ENCODE results near the gene CAPZA1.

DNA sequence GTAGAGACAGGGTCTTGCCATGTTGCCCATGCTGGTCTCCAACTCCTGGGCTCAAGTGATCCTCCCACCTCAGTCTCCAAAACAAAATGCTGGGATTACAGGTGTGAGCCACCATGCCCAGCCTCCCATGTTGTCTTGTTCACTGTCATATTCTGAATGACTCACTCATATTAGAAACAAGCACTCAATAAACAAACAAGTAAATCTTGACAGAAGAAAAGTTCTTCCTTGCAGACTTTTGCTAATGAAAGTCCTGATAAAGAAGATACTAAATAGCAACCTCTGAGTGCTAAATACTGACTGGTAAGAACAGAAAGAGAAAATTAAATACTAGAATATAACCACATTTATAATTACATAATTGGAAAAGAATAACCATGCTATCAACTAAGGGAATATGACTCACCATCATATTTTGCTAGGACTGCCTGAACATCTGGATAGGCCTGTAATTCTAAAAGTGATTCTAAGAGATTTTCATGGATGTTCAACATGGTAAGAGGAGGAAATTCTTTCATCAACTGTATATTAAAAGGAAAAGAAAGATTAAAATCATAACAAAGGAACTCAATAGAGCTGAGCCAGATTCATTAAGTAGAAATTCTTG, 37.9 kb upstream of the CAPZA1 start:
- TF ChIP-seq, protein P1, sequence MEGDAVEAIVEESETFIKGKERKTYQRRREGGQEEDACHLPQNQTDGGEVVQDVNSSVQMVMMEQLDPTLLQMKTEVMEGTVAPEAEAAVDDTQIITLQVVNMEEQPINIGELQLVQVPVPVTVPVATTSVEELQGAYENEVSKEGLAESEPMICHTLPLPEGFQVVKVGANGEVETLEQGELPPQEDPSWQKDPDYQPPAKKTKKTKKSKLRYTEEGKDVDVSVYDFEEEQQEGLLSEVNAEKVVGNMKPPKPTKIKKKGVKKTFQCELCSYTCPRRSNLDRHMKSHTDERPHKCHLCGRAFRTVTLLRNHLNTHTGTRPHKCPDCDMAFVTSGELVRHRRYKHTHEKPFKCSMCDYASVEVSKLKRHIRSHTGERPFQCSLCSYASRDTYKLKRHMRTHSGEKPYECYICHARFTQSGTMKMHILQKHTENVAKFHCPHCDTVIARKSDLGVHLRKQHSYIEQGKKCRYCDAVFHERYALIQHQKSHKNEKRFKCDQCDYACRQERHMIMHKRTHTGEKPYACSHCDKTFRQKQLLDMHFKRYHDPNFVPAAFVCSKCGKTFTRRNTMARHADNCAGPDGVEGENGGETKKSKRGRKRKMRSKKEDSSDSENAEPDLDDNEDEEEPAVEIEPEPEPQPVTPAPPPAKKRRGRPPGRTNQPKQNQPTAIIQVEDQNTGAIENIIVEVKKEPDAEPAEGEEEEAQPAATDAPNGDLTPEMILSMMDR (IDR thresholded peaks at IDR 0.05; ENCODE audit: low read depth, low read length, missing input control): no peak
- TF ChIP-seq, protein P2, sequence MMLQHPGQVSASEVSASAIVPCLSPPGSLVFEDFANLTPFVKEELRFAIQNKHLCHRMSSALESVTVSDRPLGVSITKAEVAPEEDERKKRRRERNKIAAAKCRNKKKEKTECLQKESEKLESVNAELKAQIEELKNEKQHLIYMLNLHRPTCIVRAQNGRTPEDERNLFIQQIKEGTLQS (IDR thresholded peaks at IDR 0.05): no peak
- TF ChIP-seq TAF1 (conservative IDR thresholded peaks at IDR 0.05): no peak
- TF ChIP-seq FOXA1 (IDR thresholded peaks at IDR 0.05): no peak
- TF ChIP-seq, protein P3, sequence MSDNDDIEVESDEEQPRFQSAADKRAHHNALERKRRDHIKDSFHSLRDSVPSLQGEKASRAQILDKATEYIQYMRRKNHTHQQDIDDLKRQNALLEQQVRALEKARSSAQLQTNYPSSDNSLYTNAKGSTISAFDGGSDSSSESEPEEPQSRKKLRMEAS (IDR thresholded peaks at IDR 0.05): no peak
- TF ChIP-seq YY1 (IDR thresholded peaks at IDR 0.05): no peak
- no peak for TF ChIP-seq RAD21 (IDR thresholded peaks at IDR 0.05)
- TF ChIP-seq, protein P4, sequence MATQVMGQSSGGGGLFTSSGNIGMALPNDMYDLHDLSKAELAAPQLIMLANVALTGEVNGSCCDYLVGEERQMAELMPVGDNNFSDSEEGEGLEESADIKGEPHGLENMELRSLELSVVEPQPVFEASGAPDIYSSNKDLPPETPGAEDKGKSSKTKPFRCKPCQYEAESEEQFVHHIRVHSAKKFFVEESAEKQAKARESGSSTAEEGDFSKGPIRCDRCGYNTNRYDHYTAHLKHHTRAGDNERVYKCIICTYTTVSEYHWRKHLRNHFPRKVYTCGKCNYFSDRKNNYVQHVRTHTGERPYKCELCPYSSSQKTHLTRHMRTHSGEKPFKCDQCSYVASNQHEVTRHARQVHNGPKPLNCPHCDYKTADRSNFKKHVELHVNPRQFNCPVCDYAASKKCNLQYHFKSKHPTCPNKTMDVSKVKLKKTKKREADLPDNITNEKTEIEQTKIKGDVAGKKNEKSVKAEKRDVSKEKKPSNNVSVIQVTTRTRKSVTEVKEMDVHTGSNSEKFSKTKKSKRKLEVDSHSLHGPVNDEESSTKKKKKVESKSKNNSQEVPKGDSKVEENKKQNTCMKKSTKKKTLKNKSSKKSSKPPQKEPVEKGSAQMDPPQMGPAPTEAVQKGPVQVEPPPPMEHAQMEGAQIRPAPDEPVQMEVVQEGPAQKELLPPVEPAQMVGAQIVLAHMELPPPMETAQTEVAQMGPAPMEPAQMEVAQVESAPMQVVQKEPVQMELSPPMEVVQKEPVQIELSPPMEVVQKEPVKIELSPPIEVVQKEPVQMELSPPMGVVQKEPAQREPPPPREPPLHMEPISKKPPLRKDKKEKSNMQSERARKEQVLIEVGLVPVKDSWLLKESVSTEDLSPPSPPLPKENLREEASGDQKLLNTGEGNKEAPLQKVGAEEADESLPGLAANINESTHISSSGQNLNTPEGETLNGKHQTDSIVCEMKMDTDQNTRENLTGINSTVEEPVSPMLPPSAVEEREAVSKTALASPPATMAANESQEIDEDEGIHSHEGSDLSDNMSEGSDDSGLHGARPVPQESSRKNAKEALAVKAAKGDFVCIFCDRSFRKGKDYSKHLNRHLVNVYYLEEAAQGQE (IDR thresholded peaks at IDR 0.05): no peak
- TF ChIP-seq HNF4G (IDR thresholded peaks at IDR 0.05): no peak
- TF ChIP-seq GABPA (IDR thresholded peaks at IDR 0.05 in 1 of 2, conservative IDR thresholded peaks at IDR 0.05 in 1 of 2): no peak
- no peak for TF ChIP-seq SP1 (IDR thresholded peaks at IDR 0.05)
- TF ChIP-seq JUND (IDR thresholded peaks at IDR 0.05): no peak
- TF ChIP-seq, protein P5, sequence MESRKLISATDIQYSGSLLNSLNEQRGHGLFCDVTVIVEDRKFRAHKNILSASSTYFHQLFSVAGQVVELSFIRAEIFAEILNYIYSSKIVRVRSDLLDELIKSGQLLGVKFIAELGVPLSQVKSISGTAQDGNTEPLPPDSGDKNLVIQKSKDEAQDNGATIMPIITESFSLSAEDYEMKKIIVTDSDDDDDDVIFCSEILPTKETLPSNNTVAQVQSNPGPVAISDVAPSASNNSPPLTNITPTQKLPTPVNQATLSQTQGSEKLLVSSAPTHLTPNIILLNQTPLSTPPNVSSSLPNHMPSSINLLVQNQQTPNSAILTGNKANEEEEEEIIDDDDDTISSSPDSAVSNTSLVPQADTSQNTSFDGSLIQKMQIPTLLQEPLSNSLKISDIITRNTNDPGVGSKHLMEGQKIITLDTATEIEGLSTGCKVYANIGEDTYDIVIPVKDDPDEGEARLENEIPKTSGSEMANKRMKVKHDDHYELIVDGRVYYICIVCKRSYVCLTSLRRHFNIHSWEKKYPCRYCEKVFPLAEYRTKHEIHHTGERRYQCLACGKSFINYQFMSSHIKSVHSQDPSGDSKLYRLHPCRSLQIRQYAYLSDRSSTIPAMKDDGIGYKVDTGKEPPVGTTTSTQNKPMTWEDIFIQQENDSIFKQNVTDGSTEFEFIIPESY (IDR thresholded peaks at IDR 0.05): no peak
- no peak for TF ChIP-seq RXRA (IDR thresholded peaks at IDR 0.05)
